AG10803 (cell line): Measurements from ENCODE around the gene C12orf75.

Experiments used
- DNase-seq: peaks from one replicate; pipeline ENCODE4 v3.0.0; 2010; ENCODE audit warnings: low read depth
- H3K4me3 ChIP-seq: 2 replicates; pipeline ENCODE4 v1.5.1; 2011; ENCODE audit warnings: mild to moderate bottlenecking, low read length, control low read depth
- CTCF ChIP-seq: conservative IDR thresholded peaks from 2 replicates; pipeline ENCODE4 v1.5.1; 2011; ENCODE audit warnings: mild to moderate bottlenecking, low read length, control low read depth, inconsistent platforms

The C12orf75 gene

GRCh38 chr12:105315130-105315529 lies 15.4 kb upstream of the C12orf75 start:
- no peak overlapping the region for H3K4me3 ChIP-seq
- DNase-seq, result no peak
- TF ChIP-seq CTCF, result no peak

GRCh38 chr12:105315726-105316125 lies 14.8 kb upstream of the C12orf75 start:
- no peak for TF ChIP-seq CTCF

DNA sequence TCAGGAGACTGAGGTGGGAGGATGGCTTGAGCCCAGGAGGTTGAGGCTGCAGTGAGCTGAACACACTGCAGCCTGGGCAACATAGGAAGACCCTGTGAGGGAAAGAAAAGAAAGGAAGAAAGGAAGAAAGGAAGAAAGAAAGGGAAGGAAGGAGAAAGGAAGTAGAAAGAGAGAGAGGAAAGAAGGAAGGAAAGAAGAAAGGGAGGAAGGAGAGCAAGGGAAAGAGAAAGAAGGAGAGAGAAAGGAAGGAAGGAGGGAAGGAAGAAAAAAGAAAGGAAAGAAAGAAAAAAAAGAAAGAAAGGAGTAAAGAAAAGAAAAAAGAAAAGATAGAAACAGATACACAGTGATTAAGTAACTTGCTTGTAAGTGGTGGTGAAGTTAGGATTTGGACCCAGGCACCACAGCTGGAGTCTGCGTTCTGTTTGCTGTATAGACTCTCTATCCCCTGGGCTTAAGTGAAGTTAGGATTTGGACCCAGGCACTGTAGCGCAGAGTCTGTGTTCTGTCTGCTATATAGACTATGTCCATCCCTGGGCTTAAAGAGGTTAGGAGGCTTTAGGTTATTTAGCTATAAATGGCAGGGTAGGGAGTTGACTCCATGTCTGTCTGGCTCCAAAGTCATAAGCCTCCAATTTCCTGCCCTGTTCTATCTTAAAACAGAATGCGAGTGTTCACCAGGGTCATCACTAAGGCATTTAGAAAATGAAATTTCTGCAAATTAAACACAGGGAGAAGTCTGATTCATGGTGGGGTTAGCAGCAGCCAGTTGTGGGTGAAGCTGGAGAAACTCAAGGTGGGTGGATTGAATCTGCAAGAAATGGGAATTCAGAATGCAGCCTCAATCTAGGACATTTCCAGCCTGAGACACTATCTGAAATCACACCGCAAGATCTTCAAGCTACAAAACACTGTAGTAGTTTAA lies 13.3 kb upstream of the C12orf75 start:
- DNase-seq, result peak; percentile 83
- H3K4me3 ChIP-seq, result no peak overlapping the region
- no peak for TF ChIP-seq CTCF

More at GRCh38 chr12:105315726-105316125, 14.8 kb upstream of the C12orf75 start:
- no peak for DNase-seq
- no peak overlapping the region for H3K4me3 ChIP-seq

GRCh38 chr12:105317942-105318621 lies 12.4 kb upstream of the C12orf75 start:
- peak; percentile 71 for DNase-seq
- no peak overlapping the region for H3K4me3 ChIP-seq
- TF ChIP-seq CTCF, result no peak

DNA sequence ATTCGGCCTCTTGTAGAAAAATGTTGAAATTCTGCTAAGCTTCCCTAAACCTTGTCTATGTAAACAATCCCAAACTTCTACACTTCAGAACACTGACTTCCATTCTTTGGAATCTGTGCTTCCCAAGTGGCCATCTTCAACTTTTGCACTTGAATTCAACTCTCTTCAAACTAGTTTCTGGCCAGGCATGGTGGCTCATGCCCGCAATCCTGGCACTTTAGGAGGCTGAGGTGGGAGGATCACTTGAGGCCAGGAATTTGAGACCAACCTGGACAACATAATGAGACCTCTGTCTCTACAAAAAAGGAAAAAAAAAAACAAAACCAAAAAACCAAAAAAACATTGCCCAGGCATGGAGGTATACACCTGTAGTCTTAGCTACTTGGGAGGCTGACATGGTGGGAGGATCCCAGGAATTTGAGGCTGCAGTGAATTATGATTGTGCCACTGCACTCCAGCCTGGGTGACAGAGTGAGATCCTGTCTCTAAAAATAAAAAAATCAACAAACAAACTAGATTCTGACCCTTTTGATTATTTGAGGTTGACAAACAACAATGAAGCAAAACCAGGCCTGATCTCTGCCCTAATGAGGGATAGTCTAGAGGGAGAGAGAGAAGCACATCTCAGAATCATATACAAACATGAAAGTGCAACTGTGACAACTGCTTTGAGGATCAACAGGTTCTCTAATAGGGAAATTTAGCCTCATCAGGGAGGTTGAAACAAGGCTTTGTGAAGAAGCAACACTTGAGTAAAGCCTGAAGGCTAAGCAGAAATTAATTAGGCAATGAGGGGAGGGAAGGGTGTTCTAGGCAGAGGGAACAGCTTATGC lies 11.6 kb upstream of the C12orf75 start:
- no peak for DNase-seq
- H3K4me3 ChIP-seq, result no peak overlapping the region
- no peak for TF ChIP-seq CTCF

- TF ChIP-seq CTCF, result no peak
- no peak for DNase-seq
- no peak overlapping the region for H3K4me3 ChIP-seq
Observed at GRCh38 chr12:105319691-105320209, 10.7 kb upstream of the C12orf75 start.
